DMS53 treated with DMSO at 0.1 percent for 48 hours (cell line): Measurements from ENCODE around the gene KCND3.

Experiments
- DNase-seq: peaks from one replicate; lab custom pipeline; 2025; ENCODE audit not compliant: unreplicated experiment; lab: John Stamatoyannopoulos, UW

KCND3 gene

GRCh38 chr1:111733183-111733991, 256.1 kb downstream of the KCND3 start:
- DNase-seq: peak; percentile 94

- DNase-seq: no peak
Observed at GRCh38 chr1:111732718-111733117, 256.8 kb downstream of the KCND3 start.

GRCh38 chr1:111731956-111732355, 257.5 kb downstream of the KCND3 start:
- no peak for DNase-seq

- DNase-seq: no peak
Observed at GRCh38 chr1:111730706-111731105, 258.8 kb downstream of the KCND3 start.

- DNase-seq: no peak
Observed at GRCh38 chr1:111729946-111730681, 259.4 kb downstream of the KCND3 start.

- DNase-seq: no peak
Observed at GRCh38 chr1:111729271-111729921, 260.1 kb downstream of the KCND3 start.

GRCh38 chr1:111727056-111727455, 262.4 kb downstream of the KCND3 start:
- DNase-seq: no peak

- no peak for DNase-seq
Observed at GRCh38 chr1:111725192-111725591, 264.3 kb downstream of the KCND3 start.

GRCh38 chr1:111723871-111724270, 265.6 kb downstream of the KCND3 start:
- no peak for DNase-seq

- no peak for DNase-seq
Observed at GRCh38 chr1:111723091-111723806, 266.2 kb downstream of the KCND3 start.

GRCh38 chr1:111720977-111721786, 268.3 kb downstream of the KCND3 start:
- DNase-seq: no peak
